Activated naive CD8-positive, alpha-beta T cell (primary cell): ENCODE measurements around the gene PDLIM4.

ENCODE experiments used
- H3K27ac Mint-ChIP-seq: one replicate; pipeline ENCODE4 v1.8.0; 2021; ENCODE audit warnings: mixed read lengths
- H3K27me3 Mint-ChIP-seq: one replicate; pipeline ENCODE4 v1.8.0; 2021; ENCODE audit warnings: mixed read lengths
- H3K36me3 Mint-ChIP-seq: one replicate; pipeline ENCODE4 v1.8.0; 2021; ENCODE audit warnings: mixed read lengths
- H3K4me1 Mint-ChIP-seq: one replicate; pipeline ENCODE4 v1.8.0; 2021; ENCODE audit warnings: low read depth, mixed read lengths
- H3K4me3 Mint-ChIP-seq: one replicate; pipeline ENCODE4 v1.8.0; 2021; ENCODE audit warnings: mild to moderate bottlenecking, mixed read lengths
- H3K9me3 Mint-ChIP-seq: one replicate; pipeline ENCODE4 v1.8.0; 2021; ENCODE audit warnings: low read depth, mixed read lengths

PDLIM4 gene

DNA sequence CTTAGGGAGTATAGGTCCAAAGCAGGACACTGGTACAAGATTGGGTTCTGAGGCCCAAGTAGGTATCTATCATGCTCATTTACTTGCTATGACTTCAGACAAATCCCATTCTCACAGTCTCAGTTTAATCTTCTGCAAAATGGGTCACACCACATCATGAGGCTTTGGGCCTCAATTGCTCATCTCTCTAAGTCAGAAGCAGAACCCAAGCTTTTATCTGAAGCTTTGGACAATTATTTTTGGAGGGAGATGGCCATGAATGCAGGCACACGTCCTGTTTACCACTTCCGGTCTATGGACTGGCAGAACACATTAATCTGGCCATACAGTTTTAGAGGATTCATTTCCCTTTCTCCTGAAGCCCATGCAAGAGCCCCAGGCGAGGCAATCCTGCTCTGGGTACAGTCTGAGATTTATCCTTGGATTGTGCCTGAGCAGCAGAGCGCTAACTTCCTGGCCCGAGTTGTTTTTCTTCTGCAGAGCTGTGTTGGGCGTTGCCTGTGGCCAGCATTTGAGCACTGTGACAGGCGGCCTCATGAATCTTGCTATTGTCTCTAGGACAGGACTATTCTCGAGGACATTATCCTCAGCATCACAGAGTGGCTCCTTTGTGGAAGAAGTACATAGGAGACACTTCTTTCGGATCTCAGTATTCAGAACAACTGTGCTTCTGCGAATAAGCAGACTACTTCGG lies 52.8 kb downstream of the PDLIM4 start:
- peaks cover 3% of the 10 kb centered on the region for H3K36me3 Mint-ChIP-seq
- H3K4me1 Mint-ChIP-seq: no peaks in the 10 kb centered on the region
- H3K27me3 Mint-ChIP-seq: no peaks in the 10 kb centered on the region
- peaks cover 2% of the 10 kb centered on the region for H3K9me3 Mint-ChIP-seq
- no peak overlapping the region for H3K27ac Mint-ChIP-seq
- no peak overlapping the region for H3K4me3 Mint-ChIP-seq

GRCh38 chr5:132313366-132313765 lies 55.9 kb downstream of the PDLIM4 start:
- Mint-ChIP-seq H3K4me3 (no peak overlapping the region), H3K9me3 (no peaks in the 10 kb centered on the region)

DNA sequence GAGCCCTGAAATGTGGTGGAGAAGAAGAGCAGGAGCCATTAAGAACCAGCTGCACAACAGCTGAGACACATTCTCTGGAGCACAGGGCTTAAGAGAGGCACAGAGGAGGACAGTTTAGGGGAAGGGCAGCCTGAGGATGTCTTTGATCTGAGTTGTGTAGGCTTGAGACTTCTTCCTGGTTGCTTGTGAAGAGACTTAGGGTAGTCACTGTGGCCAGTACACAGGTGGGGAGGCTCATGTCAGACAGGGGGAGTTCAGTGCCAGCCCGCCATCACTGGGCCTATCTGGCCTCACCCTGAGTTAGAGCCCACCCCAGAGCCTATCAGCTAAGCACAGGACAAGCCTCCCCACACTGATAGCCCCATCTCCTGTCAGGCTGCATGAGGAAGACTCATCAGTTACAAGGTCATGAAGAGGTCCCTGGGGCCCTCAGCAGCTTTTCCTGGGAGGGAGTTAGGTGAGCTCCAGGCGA lies 56.5 kb downstream of the PDLIM4 start:
- H3K27me3 Mint-ChIP-seq: no peaks in the 10 kb centered on the region
- H3K36me3 Mint-ChIP-seq: no peaks in the 10 kb centered on the region
- H3K27ac Mint-ChIP-seq: no peak overlapping the region
- H3K9me3 Mint-ChIP-seq: no peaks in the 10 kb centered on the region
- H3K4me3 Mint-ChIP-seq: no peak overlapping the region
- H3K4me1 Mint-ChIP-seq: no peaks in the 10 kb centered on the region

More at GRCh38 chr5:132313366-132313765, 55.9 kb downstream of the PDLIM4 start:
- Mint-ChIP-seq H3K36me3 (no peaks in the 10 kb centered on the region), H3K27me3 (no peaks in the 10 kb centered on the region), H3K4me1 (no peaks in the 10 kb centered on the region), H3K27ac (no peak overlapping the region)

DNA sequence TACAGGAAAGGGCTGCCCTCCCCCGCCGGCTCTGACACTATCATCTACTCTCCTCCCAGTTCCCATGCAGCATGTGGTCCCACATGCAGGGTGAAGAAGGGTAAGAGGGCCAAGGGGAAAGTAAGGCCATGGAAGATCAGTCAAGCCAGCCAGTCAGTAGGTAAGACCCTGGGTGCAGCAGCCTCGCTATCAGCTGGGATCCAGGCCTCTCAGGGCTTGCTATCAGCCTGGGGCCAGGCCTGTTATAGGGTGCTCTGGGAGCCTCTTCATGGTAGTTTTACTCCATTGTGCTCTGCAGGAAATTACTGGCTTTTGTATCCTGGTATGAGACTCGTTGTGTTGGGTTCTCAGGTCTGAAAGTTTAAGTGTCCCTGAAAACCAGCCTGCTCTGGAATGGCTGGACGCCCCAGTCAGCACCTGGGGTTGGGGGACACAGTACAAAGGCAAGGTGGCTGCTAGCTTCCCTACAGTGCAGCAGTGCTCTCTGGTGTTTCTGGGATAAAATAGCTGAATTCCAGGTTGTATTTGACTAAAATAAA lies 58.1 kb downstream of the PDLIM4 start:
- Mint-ChIP-seq H3K9me3 (no peaks in the 10 kb centered on the region), H3K4me3 (no peak overlapping the region), H3K27ac (no peak overlapping the region), H3K27me3 (no peaks in the 10 kb centered on the region), H3K36me3 (no peaks in the 10 kb centered on the region), H3K4me1 (no peaks in the 10 kb centered on the region)

- Mint-ChIP-seq H3K4me3 (no peak overlapping the region), H3K4me1 (no peaks in the 10 kb centered on the region), H3K9me3 (no peaks in the 10 kb centered on the region), H3K27ac (no peak overlapping the region), H3K27me3 (no peaks in the 10 kb centered on the region), H3K36me3 (peaks cover 3% of the 10 kb centered on the region)
Measured at GRCh38 chr5:132319975-132320374, 62.5 kb downstream of the PDLIM4 start.

- Mint-ChIP-seq H3K4me3 (no peak overlapping the region), H3K9me3 (no peaks in the 10 kb centered on the region), H3K27me3 (no peaks in the 10 kb centered on the region), H3K27ac (no peak overlapping the region), H3K36me3 (peaks cover 3% of the 10 kb centered on the region), H3K4me1 (no peaks in the 10 kb centered on the region)
Measured at GRCh38 chr5:132321109-132321721, 63.7 kb downstream of the PDLIM4 start.

DNA sequence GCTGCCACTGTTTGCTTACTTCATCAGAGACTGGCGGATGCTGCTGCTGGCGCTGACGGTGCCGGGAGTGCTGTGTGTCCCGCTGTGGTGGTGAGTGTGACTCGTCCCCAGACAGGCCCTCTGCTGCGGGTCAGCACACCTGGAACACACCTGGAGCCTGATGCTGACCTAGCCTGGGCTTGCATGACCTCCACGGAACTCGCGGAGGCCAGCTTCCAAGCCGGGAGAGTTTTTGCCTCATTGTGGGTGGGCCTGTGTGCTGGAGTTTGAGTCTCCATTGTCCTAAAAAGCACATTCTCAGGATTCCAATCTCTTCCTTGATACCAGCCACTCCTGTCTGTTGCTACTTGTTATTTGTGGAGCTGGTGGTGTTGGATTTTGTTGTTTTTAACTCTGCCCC lies 64.8 kb downstream of the PDLIM4 start:
- peaks cover 3% of the 10 kb centered on the region for H3K36me3 Mint-ChIP-seq
- H3K27me3 Mint-ChIP-seq: no peaks in the 10 kb centered on the region
- H3K9me3 Mint-ChIP-seq: no peaks in the 10 kb centered on the region
- no peaks in the 10 kb centered on the region for H3K4me1 Mint-ChIP-seq
- no peak overlapping the region for H3K27ac Mint-ChIP-seq
- H3K4me3 Mint-ChIP-seq: no peak overlapping the region
